ENCODE data around the gene DONSON. TPM values are rescaled to one million over a fixed set of nuclear protein-coding genes. Genes with fewer than 3 reads are reported as not detected.

Gene DONSON
- total and polyA plus RNA-seq, 9 of the 15 experiments (the other 6 are each of a cell fraction or from before 2014, with no cell fraction given), result 26.7 to 124 (median 62.6) TPM

DNA sequence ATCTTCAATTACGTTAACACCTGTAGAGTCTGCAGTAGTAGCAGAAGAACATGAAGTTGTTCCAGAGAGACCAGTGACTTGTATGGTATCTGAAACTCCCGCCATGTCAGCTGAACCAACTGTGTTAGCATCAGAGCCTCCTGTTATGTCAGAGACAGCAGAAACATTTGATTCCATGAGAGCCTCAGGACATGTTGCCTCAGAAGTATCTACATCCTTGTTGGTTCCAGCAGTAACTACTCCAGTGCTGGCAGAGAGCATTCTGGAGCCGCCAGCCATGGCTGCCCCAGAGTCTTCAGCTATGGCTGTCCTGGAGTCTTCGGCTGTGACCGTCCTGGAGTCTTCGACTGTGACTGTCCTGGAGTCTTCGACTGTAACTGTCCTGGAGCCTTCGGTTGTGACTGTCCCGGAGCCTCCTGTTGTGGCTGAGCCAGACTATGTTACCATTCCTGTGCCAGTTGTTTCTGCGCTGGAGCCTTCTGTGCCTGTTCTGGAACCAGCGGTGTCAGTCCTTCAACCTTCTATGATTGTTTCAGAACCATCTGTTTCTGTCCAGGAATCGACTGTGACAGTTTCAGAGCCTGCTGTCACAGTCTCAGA, 35.4 kb downstream of the DONSON start (continued):
- TF ChIP-seq, protein P1, sequence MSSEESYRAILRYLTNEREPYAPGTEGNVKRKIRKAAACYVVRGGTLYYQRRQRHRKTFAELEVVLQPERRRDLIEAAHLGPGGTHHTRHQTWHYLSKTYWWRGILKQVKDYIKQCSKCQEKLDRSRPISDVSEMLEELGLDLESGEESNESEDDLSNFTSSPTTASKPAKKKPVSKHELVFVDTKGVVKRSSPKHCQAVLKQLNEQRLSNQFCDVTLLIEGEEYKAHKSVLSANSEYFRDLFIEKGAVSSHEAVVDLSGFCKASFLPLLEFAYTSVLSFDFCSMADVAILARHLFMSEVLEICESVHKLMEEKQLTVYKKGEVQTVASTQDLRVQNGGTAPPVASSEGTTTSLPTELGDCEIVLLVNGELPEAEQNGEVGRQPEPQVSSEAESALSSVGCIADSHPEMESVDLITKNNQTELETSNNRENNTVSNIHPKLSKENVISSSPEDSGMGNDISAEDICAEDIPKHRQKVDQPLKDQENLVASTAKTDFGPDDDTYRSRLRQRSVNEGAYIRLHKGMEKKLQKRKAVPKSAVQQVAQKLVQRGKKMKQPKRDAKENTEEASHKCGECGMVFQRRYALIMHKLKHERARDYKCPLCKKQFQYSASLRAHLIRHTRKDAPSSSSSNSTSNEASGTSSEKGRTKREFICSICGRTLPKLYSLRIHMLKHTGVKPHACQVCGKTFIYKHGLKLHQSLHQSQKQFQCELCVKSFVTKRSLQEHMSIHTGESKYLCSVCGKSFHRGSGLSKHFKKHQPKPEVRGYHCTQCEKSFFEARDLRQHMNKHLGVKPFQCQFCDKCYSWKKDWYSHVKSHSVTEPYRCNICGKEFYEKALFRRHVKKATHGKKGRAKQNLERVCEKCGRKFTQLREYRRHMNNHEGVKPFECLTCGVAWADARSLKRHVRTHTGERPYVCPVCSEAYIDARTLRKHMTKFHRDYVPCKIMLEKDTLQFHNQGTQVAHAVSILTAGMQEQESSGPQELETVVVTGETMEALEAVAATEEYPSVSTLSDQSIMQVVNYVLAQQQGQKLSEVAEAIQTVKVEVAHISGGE (CRISPR knock-in tag; IDR thresholded peaks at IDR 0.05), result no peak
- TF ChIP-seq ZNF507 (tag; conservative IDR thresholded peaks at IDR 0.05) (no peak), YY1 (IDR thresholded peaks at IDR 0.05; ENCODE audit: borderline replicate concordance in 1 of 3, control insufficient read depth in 1 of 3, extremely low read depth in 1 of 3, insufficient read depth in 3 of 3, insufficient read length in 1 of 3, insufficient replicate concordance in 2 of 3, low read depth in 1 of 3, low read length in 2 of 3) (peak in 1 of 3 experiments; percentile 10)
- TF ChIP-seq, protein P2, sequence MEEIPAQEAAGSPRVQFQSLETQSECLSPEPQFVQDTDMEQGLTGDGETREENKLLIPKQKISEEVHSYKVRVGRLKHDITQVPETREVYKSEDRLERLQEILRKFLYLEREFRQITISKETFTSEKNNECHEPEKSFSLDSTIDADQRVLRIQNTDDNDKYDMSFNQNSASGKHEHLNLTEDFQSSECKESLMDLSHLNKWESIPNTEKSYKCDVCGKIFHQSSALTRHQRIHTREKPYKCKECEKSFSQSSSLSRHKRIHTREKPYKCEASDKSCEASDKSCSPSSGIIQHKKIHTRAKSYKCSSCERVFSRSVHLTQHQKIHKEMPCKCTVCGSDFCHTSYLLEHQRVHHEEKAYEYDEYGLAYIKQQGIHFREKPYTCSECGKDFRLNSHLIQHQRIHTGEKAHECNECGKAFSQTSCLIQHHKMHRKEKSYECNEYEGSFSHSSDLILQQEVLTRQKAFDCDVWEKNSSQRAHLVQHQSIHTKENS (CRISPR knock-in tag; IDR thresholded peaks at IDR 0.05), result no peak
